ENCODE data around the gene AGPS. TPM values are rescaled to one million over a fixed set of nuclear protein-coding genes. Genes with fewer than 3 reads are reported as not detected.
A peak's percentile ranks its signal among the peaks of the same experiment; 100 is the strongest.
"Not testable (repeated sequence)": the region's sequence is repeated elsewhere in the genome, so short reads cannot be mapped to it uniquely, and the experiment has no call there.

The AGPS gene
- total and polyA plus RNA-seq, 2 donors, result 9.6 to 34.7 TPM

GRCh38 chr2:177365764-177366163, 26.8 kb upstream of the AGPS start:
- H3K27me3 ChIP-seq (ENCODE audit: control insufficient read depth in 2 of 2, insufficient read depth in 1 of 2, low read length in 1 of 2); H3K27ac ChIP-seq (ENCODE audit: low read depth in 1 of 2, low read length in 1 of 2); H3K4me3 ChIP-seq (ENCODE audit: low read length in 2 of 2); DNase-seq (ENCODE audit: low read depth in 6 of 9, low spot score in 9 of 9); H3K9me3 ChIP-seq (ENCODE audit: control insufficient read depth in 2 of 2, insufficient read depth in 1 of 2, low read length in 1 of 2); H3K36me3 ChIP-seq (ENCODE audit: control insufficient read depth in 2 of 2, insufficient read depth in 2 of 2, low read length in 1 of 2); H3K4me1 ChIP-seq (ENCODE audit: control insufficient read depth in 2 of 2, insufficient read depth in 2 of 2, low read length in 2 of 2): not testable (repeated sequence)

GRCh38 chr2:177368023-177368422, 24.6 kb upstream of the AGPS start:
- not testable (repeated sequence) for H3K4me1 ChIP-seq (ENCODE audit: control insufficient read depth in 2 of 2, insufficient read depth in 2 of 2, low read length in 2 of 2); H3K4me3 ChIP-seq (ENCODE audit: low read length in 2 of 2); H3K27ac ChIP-seq (ENCODE audit: low read depth in 1 of 2, low read length in 1 of 2); H3K36me3 ChIP-seq (ENCODE audit: control insufficient read depth in 2 of 2, insufficient read depth in 2 of 2, low read length in 1 of 2); H3K9me3 ChIP-seq (ENCODE audit: control insufficient read depth in 2 of 2, insufficient read depth in 1 of 2, low read length in 1 of 2); DNase-seq (ENCODE audit: low read depth in 6 of 9, low spot score in 9 of 9); H3K27me3 ChIP-seq (ENCODE audit: control insufficient read depth in 2 of 2, insufficient read depth in 1 of 2, low read length in 1 of 2)
- WGBS, result 91% methylated on average over 1 of the region's 1 CpG

GRCh38 chr2:177379354-177379753, 13.2 kb upstream of the AGPS start:
- H3K4me3 ChIP-seq (ENCODE audit: low read length in 2 of 2), result no peak overlapping the region
- peaks cover 0 to 3% of the 10 kb centered on the region in 2 donors for H3K36me3 ChIP-seq (ENCODE audit: control insufficient read depth in 2 of 2, insufficient read depth in 2 of 2, low read length in 1 of 2)
- no peaks in the 10 kb centered on the region for H3K9me3 ChIP-seq (ENCODE audit: control insufficient read depth in 2 of 2, insufficient read depth in 1 of 2, low read length in 1 of 2)
- DNase-seq (ENCODE audit: low read depth in 6 of 9, low spot score in 9 of 9), result no peak
- 94% methylated on average over 4 of the region's 4 CpGs for WGBS
- no peaks in the 10 kb centered on the region for H3K4me1 ChIP-seq (ENCODE audit: control insufficient read depth in 2 of 2, insufficient read depth in 2 of 2, low read length in 2 of 2)
- H3K27ac ChIP-seq (ENCODE audit: low read depth in 1 of 2, low read length in 1 of 2), result no peak overlapping the region
- no peaks in the 10 kb centered on the region for H3K27me3 ChIP-seq (ENCODE audit: control insufficient read depth in 2 of 2, insufficient read depth in 1 of 2, low read length in 1 of 2)

GRCh38 chr2:177380181-177380580, 12.4 kb upstream of the AGPS start:
- DNase-seq (ENCODE audit: low read depth in 6 of 9, low spot score in 9 of 9), result no peak
- peaks cover 0 to 3% of the 10 kb centered on the region in 2 donors for H3K36me3 ChIP-seq (ENCODE audit: control insufficient read depth in 2 of 2, insufficient read depth in 2 of 2, low read length in 1 of 2)
- 98% methylated on average over 3 of the region's 3 CpGs for WGBS
- no peak overlapping the region for H3K27ac ChIP-seq (ENCODE audit: low read depth in 1 of 2, low read length in 1 of 2)
- no peaks in the 10 kb centered on the region for H3K4me1 ChIP-seq (ENCODE audit: control insufficient read depth in 2 of 2, insufficient read depth in 2 of 2, low read length in 2 of 2)
- no peaks in the 10 kb centered on the region for H3K9me3 ChIP-seq (ENCODE audit: control insufficient read depth in 2 of 2, insufficient read depth in 1 of 2, low read length in 1 of 2)
- H3K27me3 ChIP-seq (ENCODE audit: control insufficient read depth in 2 of 2, insufficient read depth in 1 of 2, low read length in 1 of 2), result no peaks in the 10 kb centered on the region
- no peak overlapping the region for H3K4me3 ChIP-seq (ENCODE audit: low read length in 2 of 2)

GRCh38 chr2:177383935-177384334, 8.6 kb upstream of the AGPS start:
- 64% methylated on average over 2 of the region's 2 CpGs for WGBS
- Histone ChIP-seq H3K27me3 (ENCODE audit: control insufficient read depth in 2 of 2, insufficient read depth in 1 of 2, low read length in 1 of 2) (no peaks in the 10 kb centered on the region), H3K36me3 (ENCODE audit: control insufficient read depth in 2 of 2, insufficient read depth in 2 of 2, low read length in 1 of 2) (peaks cover 0 to 3% of the 10 kb centered on the region in 2 donors), H3K9me3 (ENCODE audit: control insufficient read depth in 2 of 2, insufficient read depth in 1 of 2, low read length in 1 of 2) (no peaks in the 10 kb centered on the region), H3K4me3 (ENCODE audit: low read length in 2 of 2) (no peak overlapping the region), H3K27ac (ENCODE audit: low read depth in 1 of 2, low read length in 1 of 2) (no peak overlapping the region), H3K4me1 (ENCODE audit: control insufficient read depth in 2 of 2, insufficient read depth in 2 of 2, low read length in 2 of 2) (no peaks in the 10 kb centered on the region)
- no peak for DNase-seq (ENCODE audit: low read depth in 6 of 9, low spot score in 9 of 9)

GRCh38 chr2:177385151-177385550, 7.4 kb upstream of the AGPS start:
- Histone ChIP-seq H3K27me3 (ENCODE audit: control insufficient read depth in 2 of 2, insufficient read depth in 1 of 2, low read length in 1 of 2) (no peaks in the 10 kb centered on the region), H3K4me1 (ENCODE audit: control insufficient read depth in 2 of 2, insufficient read depth in 2 of 2, low read length in 2 of 2) (no peaks in the 10 kb centered on the region), H3K36me3 (ENCODE audit: control insufficient read depth in 2 of 2, insufficient read depth in 2 of 2, low read length in 1 of 2) (no peaks in the 10 kb centered on the region), H3K27ac (ENCODE audit: low read depth in 1 of 2, low read length in 1 of 2) (no peak overlapping the region), H3K9me3 (ENCODE audit: control insufficient read depth in 2 of 2, insufficient read depth in 1 of 2, low read length in 1 of 2) (no peaks in the 10 kb centered on the region), H3K4me3 (ENCODE audit: low read length in 2 of 2) (no peak overlapping the region)
- DNase-seq (ENCODE audit: low read depth in 6 of 9, low spot score in 9 of 9), result no peak
- 97% methylated on average over 2 of the region's 2 CpGs for WGBS

GRCh38 chr2:177391822-177392372, 676 bp upstream of the AGPS start:
- no peak overlapping the region for H3K27ac ChIP-seq (ENCODE audit: low read depth in 1 of 2, low read length in 1 of 2)
- WGBS, result 78% methylated on average over 4 of the region's 4 CpGs
- no peaks in the 10 kb centered on the region for H3K36me3 ChIP-seq (ENCODE audit: control insufficient read depth in 2 of 2, insufficient read depth in 2 of 2, low read length in 1 of 2)
- no peaks in the 10 kb centered on the region for H3K9me3 ChIP-seq (ENCODE audit: control insufficient read depth in 2 of 2, insufficient read depth in 1 of 2, low read length in 1 of 2)
- DNase-seq (ENCODE audit: low read depth in 6 of 9, low spot score in 9 of 9), result peak in 1 of 9 donors; percentile 3
- H3K27me3 ChIP-seq (ENCODE audit: control insufficient read depth in 2 of 2, insufficient read depth in 1 of 2, low read length in 1 of 2), result no peaks in the 10 kb centered on the region
- peak overlapping the region; percentile 64 to 74 for H3K4me3 ChIP-seq (ENCODE audit: low read length in 2 of 2)
- peaks cover 9 to 10% of the 10 kb centered on the region in 2 donors for H3K4me1 ChIP-seq (ENCODE audit: control insufficient read depth in 2 of 2, insufficient read depth in 2 of 2, low read length in 2 of 2)

GRCh38 chr2:177393203-177393755, 706 bp downstream of the AGPS start:
- H3K27ac ChIP-seq (ENCODE audit: low read depth in 1 of 2, low read length in 1 of 2), result peak overlapping the region; percentile 19 to 40
- H3K4me1 ChIP-seq (ENCODE audit: control insufficient read depth in 2 of 2, insufficient read depth in 2 of 2, low read length in 2 of 2), result peaks cover 9 to 10% of the 10 kb centered on the region in 2 donors
- peak in 6 of 9 donors; percentile 2 to 51 (median 13) for DNase-seq (ENCODE audit: low read depth in 6 of 9, low spot score in 9 of 9)
- no peaks in the 10 kb centered on the region for H3K27me3 ChIP-seq (ENCODE audit: control insufficient read depth in 2 of 2, insufficient read depth in 1 of 2, low read length in 1 of 2)
- H3K9me3 ChIP-seq (ENCODE audit: control insufficient read depth in 2 of 2, insufficient read depth in 1 of 2, low read length in 1 of 2), result no peaks in the 10 kb centered on the region
- peak overlapping the region; percentile 64 to 74 for H3K4me3 ChIP-seq (ENCODE audit: low read length in 2 of 2)
- no peaks in the 10 kb centered on the region for H3K36me3 ChIP-seq (ENCODE audit: control insufficient read depth in 2 of 2, insufficient read depth in 2 of 2, low read length in 1 of 2)
- WGBS, result 23% methylated on average over 8 of the region's 8 CpGs

- no peaks in the 10 kb centered on the region for H3K36me3 ChIP-seq (ENCODE audit: control insufficient read depth in 2 of 2, insufficient read depth in 2 of 2, low read length in 1 of 2)
- peaks cover 9 to 10% of the 10 kb centered on the region in 2 donors for H3K4me1 ChIP-seq (ENCODE audit: control insufficient read depth in 2 of 2, insufficient read depth in 2 of 2, low read length in 2 of 2)
- no peaks in the 10 kb centered on the region for H3K9me3 ChIP-seq (ENCODE audit: control insufficient read depth in 2 of 2, insufficient read depth in 1 of 2, low read length in 1 of 2)
- H3K4me3 ChIP-seq (ENCODE audit: low read length in 2 of 2), result peak overlapping the region; percentile 64 to 74
- H3K27me3 ChIP-seq (ENCODE audit: control insufficient read depth in 2 of 2, insufficient read depth in 1 of 2, low read length in 1 of 2), result no peaks in the 10 kb centered on the region
- 91% methylated on average over 8 of the region's 8 CpGs for WGBS
- no peak overlapping the region for H3K27ac ChIP-seq (ENCODE audit: low read depth in 1 of 2, low read length in 1 of 2)
- no peak for DNase-seq (ENCODE audit: low read depth in 6 of 9, low spot score in 9 of 9)
Measured at GRCh38 chr2:177393824-177394593, 1.4 kb downstream of the AGPS start.

Measured in thymus (tissue), 11 donors.